ENCODE data around the gene IFITM5. TPM values are rescaled to one million over a fixed set of nuclear protein-coding genes. Genes with fewer than 3 reads are reported as not detected.

IFITM5 gene
- total and polyA plus RNA-seq, 2 of the 8 experiments (the other 6 are each of a cell fraction or from before 2014, with no cell fraction given), result not detected

DNA sequence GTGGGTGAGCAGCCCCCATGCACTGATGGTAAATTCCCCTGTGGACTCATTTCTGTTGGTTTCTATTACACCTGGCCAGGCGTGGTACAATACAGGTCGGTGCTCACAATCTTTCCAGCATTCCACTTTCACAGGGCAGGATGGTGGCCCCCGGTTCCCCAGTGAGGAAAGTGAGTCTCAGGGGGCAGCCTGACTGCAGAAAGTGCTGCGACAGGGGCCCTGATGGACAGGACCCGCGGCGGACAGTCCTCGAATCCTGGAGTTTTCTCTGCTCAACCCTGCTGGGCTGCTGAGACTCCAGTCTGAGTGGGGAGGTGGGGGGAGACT is 13.5 kb downstream of the IFITM5 start (continued):
- TF ChIP-seq CBX8 (IDR thresholded peaks at IDR 0.05; ENCODE audit: borderline replicate concordance, low read depth, low read length) (no peak), CBX5 (IDR thresholded peaks at IDR 0.05; ENCODE audit: low read depth, low read length) (no peak), EZH2 (IDR thresholded peaks at IDR 0.05; ENCODE audit: low read depth, low read length, severe bottlenecking) (no peak), SIX5 (IDR thresholded peaks at IDR 0.05; ENCODE audit: low read depth, low read length) (no peak)
